Stimulated activated CD4-positive, alpha-beta T cell treated with anti-CD3 and anti-CD28 coated beads, TNF-alpha, amount 100 ng/mL, for 4 hours (primary cell): ENCODE measurements around the gene PODN.

Source experiments
- DNase-seq, 3 experiments: peaks; one replicate each; pipeline ENCODE4 v3.0.0-alpha.2; 2020; ENCODE audit warnings: low read depth in 3 of 3

The PODN gene, protein sequence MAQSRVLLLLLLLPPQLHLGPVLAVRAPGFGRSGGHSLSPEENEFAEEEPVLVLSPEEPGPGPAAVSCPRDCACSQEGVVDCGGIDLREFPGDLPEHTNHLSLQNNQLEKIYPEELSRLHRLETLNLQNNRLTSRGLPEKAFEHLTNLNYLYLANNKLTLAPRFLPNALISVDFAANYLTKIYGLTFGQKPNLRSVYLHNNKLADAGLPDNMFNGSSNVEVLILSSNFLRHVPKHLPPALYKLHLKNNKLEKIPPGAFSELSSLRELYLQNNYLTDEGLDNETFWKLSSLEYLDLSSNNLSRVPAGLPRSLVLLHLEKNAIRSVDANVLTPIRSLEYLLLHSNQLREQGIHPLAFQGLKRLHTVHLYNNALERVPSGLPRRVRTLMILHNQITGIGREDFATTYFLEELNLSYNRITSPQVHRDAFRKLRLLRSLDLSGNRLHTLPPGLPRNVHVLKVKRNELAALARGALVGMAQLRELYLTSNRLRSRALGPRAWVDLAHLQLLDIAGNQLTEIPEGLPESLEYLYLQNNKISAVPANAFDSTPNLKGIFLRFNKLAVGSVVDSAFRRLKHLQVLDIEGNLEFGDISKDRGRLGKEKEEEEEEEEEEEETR

DNA sequence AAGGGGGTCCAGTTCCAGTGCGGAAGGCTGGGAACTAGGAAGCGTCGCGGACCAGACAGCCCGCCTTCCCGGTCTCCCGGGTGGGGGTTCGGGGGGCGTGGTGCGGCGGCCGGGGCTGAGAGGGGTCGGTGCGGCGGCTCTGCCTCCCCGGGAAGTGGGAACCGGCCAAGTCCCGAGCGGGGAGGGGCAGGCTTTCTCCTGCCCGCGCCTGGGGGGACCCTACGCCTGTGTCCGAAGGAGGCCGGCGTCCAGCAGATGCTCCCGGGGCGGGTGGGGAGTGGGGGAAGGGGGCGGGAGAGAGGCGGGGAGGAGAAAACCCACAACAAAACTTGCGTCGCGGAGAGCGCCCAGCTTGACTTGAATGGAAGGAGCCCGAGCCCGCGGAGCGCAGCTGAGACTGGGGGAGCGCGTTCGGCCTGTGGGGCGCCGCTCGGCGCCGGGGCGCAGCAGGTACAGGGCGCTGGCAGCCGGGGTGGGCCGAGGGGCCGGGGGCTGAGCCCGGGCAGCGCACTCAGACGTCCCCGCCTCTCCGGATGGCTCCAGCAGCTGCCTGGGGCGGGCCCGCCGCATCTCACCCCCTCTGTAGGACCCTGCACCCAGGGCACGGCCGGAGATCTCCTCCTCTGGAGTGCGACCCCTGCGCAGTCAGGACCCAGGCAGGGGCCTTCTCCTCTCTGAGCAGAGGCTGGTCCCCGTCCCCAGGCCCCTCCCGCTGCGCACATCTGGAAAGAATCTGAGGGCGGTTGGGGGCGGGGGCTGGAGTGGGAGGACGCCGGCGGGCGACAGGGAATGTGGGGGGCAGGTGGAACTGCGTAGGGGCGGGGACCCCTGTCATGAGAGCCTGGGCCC is at the start of gene PODN:
Gene PODN (plus strand): TSS at position 355 of the 849 bp plus-strand sequence. CDS start 7,643 bp downstream, outside the sequence.
- DNase-seq: no peak

DNA sequence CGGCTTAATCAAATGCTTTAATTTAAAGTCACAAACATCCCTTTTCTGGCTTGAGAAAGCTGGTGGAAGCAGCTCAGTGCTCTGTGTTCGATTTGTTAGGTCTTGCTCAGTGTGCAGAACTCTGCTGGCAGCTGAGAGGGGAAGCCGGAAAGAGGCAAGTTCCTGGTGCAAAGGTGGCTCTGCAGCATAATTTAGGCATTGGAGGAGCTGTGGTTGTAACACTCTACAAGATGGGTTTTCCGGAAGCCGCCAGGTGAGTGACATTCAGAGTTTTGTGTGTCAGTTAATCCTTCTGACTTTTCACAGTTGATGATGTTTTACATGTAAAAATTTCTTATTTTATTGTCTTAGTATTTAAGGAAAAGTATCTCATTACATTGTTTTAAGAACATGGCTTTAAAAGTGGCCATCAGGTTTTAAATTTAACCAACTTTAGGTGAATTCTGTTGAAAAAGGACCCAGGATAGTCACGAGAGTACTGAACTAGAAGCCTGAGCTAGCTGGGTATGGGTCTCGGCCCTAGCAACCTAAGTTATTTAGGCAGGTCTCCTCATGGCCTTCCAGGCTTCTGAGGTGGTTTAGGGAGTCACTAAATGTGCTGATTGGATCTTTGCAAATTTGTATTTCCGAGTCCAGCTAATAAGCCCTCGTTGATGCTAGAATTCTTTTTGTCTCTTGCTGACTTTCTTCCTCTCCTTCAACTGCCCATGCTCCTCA is 47.1 kb upstream of the PODN start:
- peak; percentile 19 to 51 (median 45) for DNase-seq

DNA sequence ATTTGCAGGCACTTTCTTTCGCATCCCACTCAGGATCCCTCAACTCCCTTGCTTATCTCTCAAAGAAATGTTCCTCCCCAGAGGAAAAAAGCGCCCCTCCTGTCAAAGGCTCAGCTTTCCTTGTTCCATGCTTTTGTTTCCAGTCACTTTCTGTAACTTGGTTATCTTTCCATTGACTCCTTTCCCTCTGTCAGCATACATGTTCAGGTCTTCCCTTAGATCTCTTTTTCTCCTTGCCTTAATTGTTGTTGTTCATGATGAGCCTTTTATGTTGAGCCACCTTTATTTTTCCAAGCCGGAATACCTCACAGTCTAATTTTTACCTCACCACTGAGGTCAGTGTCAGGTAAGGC is 46.5 kb upstream of the PODN start:
- no peak for DNase-seq

GRCh38 chr1:53016705-53017104 is 45.3 kb upstream of the PODN start:
- DNase-seq: no peak

- DNase-seq: no peak
These were observed 41.4 kb upstream of the PODN start for GRCh38 chr1:53020588-53020987.

DNA sequence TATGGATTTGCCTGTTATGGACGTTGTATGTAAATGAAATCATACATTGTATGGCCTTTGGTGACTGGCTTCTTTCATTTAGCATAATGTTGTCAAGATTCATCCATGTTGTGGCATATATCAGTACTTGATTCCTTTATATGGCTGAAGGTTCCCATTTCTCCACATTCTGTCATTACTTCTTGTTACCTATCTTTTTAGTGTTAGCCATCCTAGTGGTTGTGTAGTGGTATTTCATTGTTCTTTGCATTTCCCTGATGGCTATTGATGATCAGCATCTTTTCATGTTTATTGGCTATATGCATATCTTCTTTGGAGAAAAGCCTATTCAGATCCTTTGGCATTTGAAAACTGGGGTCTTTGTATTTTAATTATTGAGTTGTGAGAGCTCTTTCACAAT is 39.8 kb upstream of the PODN start:
- no peak for DNase-seq

DNA sequence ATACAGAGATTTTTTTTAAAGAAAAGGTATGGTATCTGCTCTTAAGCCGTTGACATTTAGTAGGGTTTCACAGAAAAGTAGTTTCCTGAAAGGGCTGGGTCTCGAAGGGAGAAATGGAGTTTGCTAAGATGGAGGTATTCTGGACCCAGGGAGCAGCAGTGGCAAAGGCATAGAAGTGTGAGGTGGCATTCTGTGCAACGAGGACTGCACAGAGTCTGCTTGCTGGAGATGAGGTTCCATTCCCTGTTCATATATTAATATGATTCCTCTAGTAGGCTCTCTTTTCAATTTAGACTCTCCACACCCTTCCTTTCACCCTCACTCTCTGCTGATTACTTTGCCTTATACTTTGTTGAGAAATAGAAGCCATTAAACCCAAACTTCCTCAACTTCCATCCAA is 38.5 kb upstream of the PODN start:
- DNase-seq: no peak

DNA sequence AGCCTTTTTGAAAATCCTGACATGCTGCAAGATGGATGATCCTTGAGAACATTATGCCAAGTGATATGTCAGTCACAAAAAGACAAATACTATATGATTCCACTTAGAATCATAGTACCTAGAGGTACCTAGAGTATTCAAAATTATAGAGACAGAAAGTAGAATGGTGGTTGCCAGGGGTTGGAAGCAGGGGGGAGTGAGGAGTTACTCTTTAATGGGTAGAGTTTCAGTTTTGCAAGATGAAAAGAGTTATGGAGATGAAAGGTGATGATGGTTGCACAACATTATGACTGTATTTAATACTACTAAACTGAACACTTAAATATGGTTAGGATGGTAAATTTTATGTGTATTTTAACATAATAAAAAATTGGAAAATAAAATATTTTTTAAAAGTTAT is 37.9 kb upstream of the PODN start:
- no peak for DNase-seq

DNA sequence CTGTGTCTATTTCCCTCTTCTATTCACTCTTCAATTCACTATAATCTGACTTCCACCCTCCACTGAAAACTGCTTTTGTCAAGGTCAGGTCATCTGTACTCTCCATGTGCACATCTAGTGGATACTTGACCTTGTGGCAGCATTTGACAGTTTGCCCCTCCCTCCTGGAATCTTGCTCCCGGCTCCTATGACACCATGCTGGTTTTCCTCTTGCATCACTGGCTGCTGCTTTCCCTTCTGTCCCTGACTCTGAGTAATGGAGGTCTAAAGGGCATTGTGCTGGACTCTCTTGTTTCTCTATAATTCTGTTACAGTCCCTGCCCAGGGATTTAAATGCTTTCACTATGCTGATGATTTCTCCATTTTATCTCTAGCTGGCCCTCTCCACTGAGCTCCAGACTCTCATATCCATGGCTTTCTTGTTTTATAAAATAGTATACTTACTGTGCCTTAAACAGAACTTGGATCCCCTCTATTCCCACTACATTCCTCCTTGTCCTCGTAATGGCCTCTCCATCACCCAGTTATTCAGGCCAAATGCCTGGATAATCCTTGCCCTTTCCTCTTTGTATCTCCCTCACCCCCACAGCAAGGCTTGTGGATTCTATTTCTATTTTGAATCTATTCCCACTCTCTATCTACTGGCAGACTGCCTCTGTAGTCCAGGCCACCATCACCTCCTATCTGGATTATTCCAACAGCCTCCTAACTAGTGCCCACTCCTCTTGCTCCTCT is 36.8 kb upstream of the PODN start:
- no peak for DNase-seq

DNA sequence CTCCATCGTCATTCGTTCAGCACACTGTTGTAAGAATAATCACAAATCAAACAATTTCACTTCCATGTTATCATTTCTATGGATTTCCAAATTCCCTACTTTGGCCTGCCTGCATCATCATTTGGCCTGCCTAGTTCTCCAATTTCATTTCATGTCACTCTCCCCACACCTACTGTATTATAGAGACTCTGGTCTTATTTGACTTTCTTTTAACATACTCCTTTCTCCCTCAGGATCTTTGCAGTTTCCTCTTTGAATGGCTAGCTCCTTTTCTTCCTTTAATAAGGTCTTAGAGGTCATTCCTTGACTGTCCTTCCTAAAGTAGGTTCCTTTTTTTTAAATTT is 36.3 kb upstream of the PODN start:
- DNase-seq: no peak

- DNase-seq: no peak
These were observed 35.8 kb upstream of the PODN start for GRCh38 chr1:53026254-53026653.

DNA sequence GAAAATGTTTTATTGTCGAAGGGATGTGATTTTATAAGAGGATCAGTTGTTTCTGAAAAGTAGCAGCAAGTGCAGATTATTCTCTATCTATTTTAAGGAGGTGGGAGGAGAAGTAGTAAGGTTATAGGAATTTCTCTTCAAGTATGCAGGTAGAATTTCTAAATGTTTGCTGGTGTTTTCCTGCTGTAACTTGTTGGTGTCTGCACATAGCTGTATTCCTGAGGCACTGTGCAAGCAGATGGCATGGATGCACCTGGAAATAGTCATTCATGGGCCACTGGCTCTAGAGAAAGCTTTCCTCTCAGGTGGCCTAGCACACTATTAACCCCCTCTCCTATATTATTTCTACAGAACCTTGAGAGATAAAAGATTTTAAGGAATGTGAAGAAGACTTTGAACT is 30.3 kb upstream of the PODN start:
- no peak for DNase-seq

GRCh38 chr1:53037159-53037558 is 24.9 kb upstream of the PODN start:
- no peak for DNase-seq

GRCh38 chr1:53038566-53038965 is 23.4 kb upstream of the PODN start:
- no peak for DNase-seq

GRCh38 chr1:53043271-53043670 is 18.7 kb upstream of the PODN start:
- no peak for DNase-seq

GRCh38 chr1:53044926-53045325 is 17.1 kb upstream of the PODN start:
- no peak for DNase-seq

GRCh38 chr1:53046930-53047329 is 15.1 kb upstream of the PODN start:
- no peak for DNase-seq

DNA sequence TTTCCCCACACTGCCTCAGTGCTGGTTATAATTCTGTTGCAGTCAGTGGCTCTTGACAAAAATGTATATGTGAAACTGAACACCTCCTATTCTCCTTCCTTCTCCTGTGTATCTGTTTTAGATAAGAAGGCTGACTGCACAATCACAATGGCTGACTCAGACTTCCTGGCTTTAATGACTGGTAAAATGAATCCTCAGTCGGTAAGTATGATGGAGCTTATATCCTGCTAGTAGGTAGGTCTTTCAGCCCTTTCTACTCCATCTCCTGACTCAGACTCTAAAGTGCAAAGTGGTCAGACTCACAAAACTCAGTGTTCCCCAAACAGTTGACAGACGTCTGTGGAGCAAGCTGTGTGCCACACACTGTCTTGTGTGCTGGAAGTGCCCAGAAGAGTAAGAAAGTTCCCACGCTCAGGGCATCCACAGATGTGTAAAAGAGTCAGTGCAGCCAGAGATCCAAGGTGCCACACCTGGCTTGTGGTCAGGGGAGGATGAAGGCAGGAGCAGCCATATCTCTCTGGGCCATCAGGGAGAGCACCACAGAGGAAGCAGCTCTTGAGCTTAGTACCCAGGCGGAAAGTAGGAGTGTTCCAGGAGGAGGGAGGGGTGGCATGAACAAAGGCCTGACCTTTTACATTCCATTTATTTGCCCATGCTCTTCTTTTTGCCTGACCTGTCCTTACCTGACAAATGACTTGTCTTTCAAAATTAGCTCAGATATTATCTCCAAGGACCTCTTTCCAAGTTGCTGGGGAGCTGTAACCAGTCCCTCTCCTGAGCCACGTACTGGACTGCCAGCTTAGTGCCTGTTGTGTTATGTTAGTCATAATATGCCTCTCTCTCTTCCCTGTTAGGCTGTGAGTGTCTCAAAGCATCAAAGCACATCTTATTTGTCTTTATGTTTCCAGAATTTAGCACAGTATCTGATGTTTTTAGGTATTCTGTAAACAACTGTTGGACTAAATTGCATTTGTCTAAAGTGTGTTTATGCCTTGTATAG is 14.0 kb upstream of the PODN start:
- DNase-seq: no peak

GRCh38 chr1:53048960-53049573 is 12.9 kb upstream of the PODN start:
- DNase-seq: no peak

DNA sequence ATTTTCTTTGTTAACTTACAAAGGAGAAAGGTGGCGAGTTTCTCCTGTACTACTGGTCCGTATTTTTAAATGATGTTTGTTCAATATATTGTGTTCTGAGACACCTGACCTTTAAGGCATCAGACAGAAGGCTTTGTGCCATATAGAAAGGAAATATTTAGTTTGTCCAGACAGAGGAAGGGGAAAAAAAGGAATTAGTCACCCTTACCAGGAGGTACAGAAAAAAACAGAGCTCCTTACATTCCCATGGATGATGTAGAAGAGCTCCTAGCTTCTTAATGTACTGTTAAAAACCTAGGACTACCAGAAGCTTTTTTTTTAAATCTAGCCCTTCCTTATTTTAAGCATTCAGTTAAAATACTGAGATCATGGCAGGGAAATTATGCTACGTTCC is 12.4 kb upstream of the PODN start:
- no peak for DNase-seq
